Dedifferentiated amniotic fluid mesenchymal stem cell (primary cell): ENCODE data around the gene KLC1.
"Not testable (repeated sequence)": the region's sequence is repeated elsewhere in the genome, so short reads cannot be mapped to it uniquely, and the experiment has no call there.

Experiments used
- DNase-seq: peaks from one replicate; pipeline ENCODE4 v3.0.0-alpha.2; 2016; ENCODE audit errors: extremely low spot score

The KLC1 gene

DNA sequence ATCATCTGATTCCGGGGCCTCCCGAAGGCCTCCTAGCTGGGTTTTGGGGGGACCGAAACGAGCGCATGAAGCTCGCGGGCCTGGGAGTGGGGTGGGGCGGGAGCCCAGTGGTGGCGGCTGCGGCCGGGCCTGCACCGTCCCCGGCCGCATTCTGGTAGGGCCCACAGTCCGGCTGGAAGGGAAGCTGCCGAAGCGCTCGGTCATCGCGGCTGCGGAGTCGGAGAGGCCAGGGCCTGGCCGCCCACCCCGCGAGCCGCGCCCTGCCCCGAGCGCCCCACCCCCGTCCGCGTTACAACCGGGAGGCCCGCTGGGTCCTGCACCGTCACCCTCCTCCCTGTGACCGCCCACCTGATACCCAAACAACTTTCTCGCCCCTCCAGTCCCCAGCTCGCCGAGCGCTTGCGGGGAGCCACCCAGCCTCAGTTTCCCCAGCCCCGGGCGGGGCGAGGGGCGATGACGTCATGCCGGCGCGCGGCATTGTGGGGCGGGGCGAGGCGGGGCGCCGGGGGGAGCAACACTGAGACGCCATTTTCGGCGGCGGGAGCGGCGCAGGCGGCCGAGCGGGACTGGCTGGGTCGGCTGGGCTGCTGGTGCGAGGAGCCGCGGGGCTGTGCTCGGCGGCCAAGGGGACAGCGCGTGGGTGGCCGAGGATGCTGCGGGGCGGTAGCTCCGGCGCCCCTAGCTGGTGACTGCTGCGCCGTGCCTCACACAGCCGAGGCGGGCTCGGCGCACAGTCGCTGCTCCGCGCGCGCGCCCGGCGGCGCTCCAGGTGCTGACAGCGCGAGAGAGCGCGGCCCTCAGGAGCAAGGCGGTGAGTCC, at the start of gene KLC1:
Gene KLC1 (plus strand): TSS at position 528 of the 819 bp plus-strand sequence. CDS start 25,354 bp downstream, outside the sequence.
- DNase-seq: peak; percentile 69

DNA sequence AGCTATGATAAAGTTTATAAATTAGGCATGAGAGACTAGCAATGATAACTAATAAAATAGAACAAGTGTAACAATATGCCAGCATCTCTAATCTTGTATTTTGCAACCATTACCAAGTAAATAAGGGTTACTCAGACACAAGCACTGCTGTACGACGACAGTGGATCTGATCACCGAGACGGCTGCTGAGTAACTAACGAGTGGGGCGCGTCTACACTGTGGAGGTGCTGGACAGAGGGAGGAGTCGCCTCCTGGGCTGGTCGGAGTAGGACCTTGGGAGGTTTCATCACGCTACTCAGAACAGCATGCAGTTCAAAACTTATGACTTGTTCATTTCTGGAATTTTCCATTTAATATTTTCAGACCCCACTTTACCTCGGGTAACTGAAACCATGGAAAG, 47.8 kb upstream of the KLC1 start:
- DNase-seq: no peak

DNA sequence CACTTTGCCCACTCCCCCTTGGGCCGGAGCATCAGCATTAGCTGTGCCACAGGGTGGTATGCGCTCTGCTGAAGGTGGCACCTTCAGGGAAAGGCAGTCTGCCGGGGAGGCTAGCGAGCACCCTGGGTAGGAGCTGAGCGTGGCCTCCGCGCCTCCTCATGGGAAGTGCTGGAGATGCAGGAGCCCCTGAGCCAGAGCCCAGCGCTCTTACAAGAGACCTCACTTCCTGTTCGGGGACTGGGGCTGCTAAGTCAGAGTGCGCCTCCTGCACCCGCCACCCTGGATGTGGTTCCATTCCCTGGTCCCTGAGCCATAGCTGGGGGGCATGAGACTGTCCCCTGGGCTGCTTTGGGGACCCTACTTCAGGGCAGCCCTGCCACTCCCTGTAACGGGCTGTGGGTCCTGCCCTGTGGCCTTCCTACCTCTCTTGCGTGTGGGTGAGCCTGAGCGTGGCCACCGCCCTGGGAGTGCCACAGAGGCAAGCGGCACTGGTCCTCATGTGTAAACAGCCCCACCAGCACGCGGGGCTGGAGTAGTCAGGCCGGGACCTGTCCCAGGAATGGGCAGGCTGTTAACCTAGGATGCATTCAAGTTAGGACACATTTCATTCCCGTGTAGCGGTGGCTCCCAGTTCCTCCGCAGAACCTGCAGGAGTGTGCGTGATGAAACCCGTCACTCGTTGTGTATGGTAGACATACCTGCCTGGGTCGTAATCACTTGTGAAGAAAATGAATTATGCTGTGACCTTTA, 46.9 kb upstream of the KLC1 start:
- DNase-seq: no peak

DNA sequence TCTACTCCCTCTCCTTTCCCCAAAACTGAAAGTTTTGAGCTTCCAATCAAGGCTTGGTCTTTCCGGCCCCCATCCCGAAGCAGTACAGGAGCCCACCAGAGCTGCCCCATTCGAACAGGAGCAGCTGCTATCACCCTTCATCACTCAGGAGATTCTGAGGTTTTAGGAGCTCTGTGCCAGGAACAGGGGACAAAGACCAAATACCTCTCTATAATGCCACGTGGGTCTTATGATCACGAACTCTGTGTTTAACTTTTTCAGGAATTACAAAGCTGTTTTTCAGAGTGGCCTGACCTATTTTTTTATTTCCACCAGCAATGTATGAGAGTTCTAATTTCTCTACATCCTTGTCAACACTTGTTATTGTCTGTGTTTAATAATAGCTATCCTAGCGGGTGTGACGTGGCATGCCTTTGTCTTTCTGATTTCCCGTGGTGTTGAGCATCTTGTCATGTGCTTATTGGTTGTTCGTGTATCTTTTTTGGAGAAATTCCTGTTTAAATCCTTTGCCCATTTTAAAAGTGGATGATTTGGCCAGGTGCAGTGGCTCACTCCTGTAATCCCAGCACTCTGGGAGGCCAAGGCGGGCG, 44.6 kb upstream of the KLC1 start:
- DNase-seq: no peak

DNA sequence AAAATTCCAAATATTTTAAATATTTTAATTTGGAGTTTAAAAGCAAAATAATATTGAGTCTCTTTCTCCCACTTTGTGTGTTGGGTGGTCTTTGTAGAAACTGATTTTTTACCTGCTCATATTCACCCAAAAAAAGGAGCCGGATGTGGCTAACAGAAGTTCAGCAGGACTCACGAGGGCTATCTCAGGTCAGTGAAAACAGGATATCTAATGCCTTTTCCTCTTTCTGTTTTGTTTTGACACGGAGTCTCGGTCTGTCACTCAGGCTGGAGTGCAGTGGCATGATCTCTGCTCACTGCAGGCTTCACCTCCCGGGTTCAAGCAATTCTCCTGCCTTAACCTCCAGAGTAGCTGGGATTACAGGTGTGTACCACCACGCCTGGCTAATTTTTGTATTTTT, 35.4 kb upstream of the KLC1 start:
- DNase-seq: no peak

DNA sequence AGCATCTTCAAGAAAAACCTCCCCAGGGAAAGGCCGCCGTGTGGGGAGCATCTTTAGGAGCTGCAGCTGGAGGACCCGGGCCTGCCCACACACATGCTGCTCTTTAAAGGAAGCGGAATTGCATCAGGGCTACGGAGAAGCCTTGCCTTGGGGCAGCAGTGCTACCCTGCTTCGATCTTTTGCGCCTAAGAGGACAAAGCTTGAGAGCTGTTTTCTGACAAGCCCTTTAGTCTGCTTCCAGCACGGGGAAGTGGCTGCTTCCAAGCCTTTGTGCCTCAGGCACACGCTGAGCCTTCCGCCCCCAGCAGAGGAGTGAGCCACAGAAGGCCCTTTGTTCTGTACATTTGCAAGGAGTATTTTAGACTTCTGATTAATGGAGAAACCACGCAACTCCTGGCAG, 34.7 kb upstream of the KLC1 start:
- peak; percentile 50 for DNase-seq

DNA sequence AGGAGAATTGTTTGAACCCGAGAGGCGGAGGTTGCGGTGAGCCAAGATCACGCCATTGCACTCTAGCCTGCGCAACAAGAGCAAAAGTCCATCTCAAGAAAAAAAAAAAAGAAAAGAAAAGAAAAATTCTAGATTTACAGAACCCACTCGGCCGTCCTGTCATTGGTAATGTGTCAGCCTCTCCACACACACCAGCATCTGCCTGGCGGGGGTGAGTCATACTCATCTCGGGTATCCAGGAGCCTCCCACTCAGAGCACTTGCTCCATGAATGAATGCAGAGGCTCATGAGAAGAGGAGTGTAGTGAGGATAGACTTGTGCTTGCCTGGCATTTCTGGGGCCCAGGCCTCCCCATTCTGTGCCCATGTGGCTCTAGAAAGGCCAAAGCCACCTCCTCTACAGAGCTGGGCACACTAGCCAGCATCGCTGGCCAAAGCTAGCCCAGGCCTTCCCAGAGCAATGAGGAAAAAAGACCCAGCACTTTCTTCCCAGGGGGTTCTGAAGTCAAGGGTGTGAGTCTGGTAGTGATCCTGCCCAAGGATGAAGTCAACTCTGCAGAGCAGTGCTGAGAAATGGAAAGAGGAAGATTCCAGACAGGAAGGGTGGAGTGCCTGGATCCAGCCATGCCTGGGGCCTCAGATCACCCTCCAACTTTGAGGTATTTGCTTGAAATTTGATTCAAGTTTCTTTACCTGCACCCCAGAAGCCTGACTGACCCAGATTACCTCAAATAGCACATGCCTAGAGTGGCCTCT, 31.2 kb upstream of the KLC1 start:
- peak; percentile 85 for DNase-seq

DNA sequence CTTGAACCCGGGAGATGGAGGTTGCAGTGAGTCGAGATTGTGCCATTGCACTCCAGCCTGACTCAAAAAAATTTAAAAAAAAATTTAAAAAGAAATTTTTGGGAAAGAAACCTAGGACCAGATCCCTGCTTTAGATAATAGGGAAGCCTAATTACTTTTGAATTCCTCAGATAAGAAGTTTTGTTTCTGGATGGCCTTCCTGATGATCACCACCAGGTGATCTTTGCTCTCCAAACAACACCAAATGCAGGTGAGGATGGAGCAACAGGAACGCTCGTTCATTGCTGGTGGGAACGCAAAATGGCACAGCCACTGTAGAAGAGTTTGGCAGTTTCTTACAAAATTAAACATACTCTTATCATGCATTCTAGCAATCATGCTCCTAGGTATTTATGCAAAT, 28.5 kb upstream of the KLC1 start:
- no peak for DNase-seq

DNA sequence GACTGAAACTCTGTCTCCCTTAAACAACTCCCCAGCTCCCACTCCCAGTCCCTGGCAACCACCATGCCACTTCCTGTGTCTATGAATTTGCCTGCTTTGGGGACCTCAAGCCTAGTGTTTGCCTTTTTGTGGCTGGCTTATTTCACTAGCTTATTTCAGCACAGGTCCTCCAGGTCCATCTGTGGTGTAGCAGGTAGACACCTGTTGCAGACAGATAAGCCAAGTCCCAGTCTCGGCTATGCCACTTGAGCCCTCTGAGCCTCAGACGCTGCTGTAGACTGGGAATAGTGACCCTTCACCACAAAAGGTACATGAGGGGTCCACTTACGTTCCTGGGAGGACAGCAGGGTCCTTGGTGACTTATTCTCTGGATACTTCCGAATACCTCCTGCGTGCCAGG, 24.4 kb upstream of the KLC1 start:
- no peak for DNase-seq

DNA sequence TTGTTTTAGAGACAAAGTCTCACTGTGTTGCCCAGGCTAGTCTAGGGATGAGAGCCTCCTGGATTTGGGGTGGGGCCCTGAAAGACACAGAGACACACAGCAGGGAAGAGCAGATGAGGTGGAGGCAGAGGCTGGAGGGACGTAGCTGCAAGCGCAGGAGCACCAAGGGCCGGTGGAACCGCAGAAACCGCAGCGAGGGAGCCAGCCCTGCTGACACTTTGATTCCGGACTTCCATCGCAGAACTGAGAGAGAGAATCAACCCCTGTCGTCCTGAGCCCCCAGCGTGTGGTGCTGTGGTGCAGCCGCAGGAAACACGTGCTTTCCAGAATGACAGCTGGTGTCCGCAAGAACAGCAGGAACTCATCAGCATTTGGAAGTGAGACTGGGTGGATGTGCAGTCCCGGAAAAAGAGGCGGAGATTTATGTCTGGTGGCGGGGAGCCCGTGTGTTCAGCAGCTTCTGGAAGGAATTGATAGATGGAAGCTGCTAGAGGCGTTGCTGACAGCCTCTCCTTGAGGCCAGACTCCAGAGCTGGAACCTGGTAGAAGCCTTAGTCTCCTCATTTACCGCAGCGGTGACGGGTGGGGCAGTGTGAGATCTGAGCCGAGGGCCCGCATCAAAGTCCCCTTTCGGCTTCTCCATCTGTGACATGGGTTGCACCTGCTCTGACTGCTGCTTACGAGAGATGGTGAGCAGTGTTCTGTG, 21.9 kb upstream of the KLC1 start:
- peak; percentile 68 for DNase-seq

DNA sequence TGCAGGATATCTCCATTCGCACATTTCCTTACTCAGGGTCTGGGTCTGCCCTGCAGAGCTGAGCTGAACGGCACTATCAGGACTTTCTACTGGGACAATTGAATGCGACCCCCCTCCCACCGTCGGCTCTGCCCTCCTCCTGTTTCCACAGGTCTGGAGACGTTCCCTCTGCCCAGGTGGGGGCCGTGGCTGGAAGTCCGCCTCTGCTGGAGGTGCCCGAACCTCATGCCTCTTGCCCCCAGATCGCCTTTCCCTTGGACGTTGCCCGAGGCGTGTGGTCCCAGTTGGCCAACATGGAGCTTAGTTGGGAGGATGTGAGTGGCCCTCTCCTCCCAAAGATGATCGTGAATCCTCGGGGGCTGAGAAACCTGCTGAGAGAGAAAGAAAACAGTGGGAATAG, 21.2 kb upstream of the KLC1 start:
- DNase-seq: no peak

DNA sequence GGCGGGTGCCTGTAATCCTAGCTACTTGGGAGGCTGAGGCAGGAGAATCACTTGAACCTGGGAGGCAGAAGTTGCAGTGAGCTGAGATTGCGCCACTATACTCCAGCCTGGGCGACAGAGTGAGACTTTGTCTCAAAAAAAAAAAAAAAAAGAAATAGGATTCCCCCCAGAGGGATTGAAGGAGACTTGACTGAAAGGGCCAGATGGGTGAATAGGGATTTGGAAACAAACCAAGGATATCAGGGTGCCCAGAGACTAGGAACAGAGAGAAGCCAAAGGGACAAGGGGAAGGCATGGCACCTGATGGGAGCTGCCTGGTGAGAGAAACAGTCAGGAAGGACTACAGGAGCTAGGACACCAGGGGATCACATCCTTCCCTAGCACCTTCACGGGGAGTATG, 19.9 kb upstream of the KLC1 start:
- not testable (repeated sequence) for DNase-seq

DNA sequence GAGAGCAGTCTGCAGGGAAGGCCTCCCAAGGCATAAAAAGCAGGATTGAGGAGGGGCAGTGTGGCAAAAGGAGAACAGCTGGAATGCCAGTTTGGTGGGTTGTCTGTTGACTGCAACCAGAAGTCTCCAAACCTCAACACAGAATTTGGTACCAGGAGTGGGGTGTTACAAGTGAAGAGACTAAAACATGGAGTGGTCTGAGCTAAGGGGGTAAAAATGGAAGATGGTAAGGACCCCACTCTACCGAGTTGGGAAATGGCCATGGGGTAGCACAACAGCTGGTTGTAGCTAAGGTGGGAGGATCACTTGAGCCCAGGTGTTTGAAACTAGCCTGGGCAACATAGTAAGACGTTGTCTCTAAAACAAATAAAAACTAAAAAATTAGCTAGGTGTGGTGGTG, 17.8 kb upstream of the KLC1 start:
- no peak for DNase-seq

DNA sequence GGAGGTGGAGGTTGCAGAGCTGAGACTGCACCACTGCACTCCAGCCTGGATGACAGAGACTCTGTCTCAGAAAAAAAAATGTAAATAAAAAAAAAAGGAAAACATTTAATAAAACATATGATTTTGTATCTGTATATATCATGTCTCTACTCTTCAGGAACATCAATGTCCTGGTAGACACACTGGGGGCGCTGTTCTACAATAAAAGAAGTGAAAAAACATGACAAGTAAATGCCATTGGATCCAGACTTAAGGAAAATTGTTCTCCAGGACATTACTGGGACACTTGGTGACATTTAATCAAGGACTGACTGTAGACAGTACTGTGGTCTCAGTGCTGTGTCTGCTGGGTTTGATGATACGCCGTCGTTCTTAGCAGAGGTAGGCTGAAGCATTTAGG, 15.5 kb upstream of the KLC1 start:
- no peak for DNase-seq

DNA sequence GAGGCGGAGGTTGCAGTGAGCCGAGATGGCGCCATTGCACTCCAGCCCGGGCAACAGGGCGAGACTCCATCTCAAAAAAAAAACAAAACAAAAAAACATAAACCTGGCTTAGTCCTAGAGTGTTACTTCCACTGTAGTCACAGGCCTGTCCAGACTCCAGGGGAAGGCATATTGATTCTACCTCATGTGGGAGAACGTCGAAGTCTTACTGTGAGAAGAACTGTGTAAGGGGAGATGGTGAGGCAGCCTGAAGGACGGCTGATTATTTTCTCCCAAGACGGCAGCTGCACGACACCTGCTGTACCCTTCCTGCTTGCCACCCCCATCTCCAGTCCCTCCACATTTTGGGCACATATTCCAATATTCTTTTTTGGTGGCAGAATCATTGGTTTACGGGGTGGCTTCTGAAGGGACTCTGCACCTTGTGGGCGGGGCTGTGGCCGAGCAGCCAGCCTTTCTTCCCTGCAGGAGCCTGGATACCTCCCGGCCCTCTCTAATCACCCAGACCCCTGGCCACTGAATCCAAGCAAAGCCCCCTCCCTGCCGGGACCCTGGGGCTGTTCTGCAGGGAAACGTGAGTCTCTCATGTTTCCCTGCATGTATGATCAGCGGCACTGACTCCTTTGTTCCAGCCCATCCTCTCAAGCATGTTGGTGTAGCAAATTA, 12.2 kb upstream of the KLC1 start:
- DNase-seq: no peak

DNA sequence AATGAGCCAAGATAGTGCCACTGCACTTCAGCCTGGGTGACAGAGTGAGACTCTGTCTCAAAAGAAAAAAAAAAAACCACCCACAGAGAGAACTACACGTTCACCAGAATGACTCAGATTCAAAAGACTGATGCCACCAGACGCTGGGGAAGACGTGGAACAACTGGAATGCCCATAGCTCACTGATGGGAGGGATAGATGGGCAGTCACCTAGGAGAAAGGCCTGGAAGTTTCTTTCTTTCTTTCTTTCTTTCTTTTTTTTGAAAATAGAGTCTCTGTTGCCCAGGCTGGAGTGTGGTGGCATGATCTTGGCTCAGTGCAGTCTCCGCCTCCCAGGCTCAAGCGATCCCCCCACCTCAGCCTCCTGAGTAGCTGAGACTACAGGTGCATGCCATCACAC, 10.0 kb upstream of the KLC1 start:
- no peak for DNase-seq

DNA sequence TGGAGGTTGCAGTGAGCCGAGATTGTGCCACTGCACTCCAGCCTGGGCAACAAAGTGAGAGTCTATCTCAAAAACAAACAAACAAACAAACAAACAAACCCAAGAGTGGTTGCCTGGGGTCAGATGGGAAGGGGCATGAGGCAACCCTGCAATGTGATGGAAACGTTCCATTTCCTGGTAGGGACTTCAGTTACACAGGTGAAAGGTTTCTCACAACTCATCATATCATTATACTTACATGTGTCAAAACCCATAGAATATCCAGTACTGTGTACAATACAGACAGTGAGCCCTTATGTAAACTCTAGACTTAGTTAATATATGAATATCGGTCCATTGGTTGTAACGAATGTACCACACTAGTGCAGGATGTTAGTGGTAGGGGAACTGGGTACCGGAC, 7.2 kb upstream of the KLC1 start:
- no peak for DNase-seq

DNA sequence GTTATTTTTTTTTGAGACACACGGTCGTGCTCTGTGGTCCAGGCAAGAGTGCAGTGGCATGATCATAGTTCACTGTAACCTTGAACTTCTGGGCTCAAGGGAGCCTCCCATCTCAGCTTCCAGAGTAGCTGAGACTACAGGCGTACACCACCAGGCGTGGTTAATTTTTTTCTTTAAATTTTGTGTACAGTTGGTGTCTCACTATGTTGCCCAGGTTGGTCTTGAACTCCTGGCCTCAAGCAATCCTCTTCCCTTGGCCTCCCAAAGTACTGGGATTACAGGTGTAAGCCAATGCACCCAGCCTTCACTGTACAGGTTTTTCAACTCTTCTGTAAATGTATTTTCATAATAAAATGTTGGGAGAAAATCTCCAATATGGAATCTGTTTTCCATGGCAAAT, 5.7 kb upstream of the KLC1 start:
- no peak for DNase-seq

DNA sequence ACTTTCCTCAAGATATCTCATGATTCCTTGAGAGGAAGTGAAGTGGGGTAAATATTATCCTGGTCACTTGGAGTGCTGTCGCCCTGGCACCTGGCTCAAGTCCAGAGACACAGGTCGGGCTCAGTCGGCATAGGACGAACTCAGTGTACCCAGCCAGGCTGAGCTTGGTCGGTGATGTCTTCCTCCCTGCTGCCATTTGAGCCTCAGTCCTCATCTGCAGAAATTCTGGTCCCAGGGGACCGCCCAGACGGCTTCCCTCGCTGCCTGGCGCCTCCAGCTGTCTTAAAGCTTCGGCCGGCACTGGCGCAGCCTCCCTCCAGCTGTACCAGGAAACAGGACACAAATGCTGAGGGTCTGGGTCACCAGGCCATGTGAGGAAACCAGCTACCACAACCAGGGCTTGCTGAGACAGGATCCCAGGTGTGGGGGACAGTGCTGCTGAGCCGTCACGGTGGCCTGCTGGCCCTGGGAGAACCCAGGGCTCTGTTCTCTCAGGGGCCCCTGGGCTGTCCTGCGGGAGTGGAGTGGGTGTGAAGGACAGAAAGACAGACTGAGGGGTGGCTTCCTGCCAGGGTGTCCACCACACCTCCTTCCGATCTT, 5.0 kb upstream of the KLC1 start:
- no peak for DNase-seq

DNA sequence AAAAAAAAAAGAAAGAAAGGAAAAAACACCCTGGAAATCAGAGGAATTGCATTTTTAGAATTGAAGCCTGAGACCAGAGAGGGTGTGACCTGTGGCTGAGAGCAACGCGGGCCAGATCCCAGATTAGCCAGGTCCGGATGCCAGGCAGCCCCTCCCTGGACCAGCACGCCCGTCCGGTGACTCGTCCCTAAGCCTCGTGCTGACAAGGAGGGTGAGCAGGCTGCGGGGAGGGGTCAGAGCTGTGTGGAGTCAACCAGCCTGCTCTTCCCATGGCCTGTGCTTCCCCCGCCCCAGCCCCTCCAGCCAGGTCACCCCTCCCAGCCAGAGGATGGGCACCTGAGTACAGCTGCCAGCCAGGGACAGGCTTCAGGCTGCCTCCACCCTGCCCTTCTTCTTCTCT, 4.2 kb upstream of the KLC1 start:
- peak; percentile 52 for DNase-seq
